ENCODE measurements around the gene CCL25. TPM values are rescaled to one million over a fixed set of nuclear protein-coding genes. Genes with fewer than 3 reads are reported as not detected.
A peak's percentile ranks its signal among the peaks of the same experiment; 100 is the strongest.

CCL25 gene
- total and polyA plus RNA-seq, 9 of the 15 experiments (the other 6 are each of a cell fraction or from before 2014, with no cell fraction given): 0.15 TPM; not detected in 8

DNA sequence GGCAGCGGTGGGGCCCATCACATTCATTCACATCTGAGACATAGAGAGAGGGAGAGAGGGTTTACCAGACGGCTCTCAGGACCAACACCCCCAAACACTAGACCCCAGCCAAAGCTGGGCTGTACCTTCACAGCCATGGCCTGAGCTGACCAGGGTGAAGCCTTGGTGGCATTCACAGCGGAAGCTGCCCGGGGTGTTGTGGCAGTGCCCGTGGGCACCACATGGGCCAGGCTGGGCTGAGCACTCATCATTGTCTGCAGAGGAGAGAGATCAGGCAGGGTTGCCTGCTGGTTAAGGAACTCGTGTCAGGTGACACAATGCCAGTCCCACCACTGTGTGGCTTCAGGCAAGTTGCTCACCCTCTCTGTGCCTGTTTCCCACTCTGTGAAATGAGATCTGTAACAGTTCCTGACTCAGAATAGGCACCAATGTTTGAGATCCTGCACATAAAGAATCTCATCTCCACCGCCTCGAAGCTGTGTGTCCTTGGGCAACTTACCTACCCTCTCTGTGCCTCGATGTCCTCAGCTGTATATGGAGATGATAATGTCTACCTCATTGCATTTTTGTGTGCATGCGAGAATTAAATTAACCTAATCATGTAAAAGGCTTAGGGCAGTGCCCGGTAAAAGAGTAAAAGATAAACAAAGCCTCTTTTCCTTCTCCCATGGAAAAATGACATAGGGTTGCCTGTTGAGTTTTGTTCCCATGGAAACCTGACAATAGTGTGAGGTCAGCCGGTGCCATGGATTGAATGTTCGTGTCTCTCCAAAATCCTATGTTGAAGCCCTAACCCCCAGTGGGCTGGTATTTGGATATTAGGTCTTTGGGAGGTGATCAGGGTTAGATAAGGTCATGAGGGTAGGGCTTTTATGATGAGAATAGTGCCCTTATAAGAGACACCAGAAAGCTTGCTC is 22.9 kb downstream of the CCL25 start (continued):
- TF ChIP-seq SFPQ (IDR thresholded peaks at IDR 0.05; ENCODE audit: low read depth, low read length): no peak
- no peak for TF ChIP-seq SMARCB1 (IDR thresholded peaks at IDR 0.05; ENCODE audit: insufficient read length, low read depth)
- TF ChIP-seq SRSF1 (IDR thresholded peaks at IDR 0.05; ENCODE audit: low read depth, low read length): no peak
- TF ChIP-seq, protein P1, sequence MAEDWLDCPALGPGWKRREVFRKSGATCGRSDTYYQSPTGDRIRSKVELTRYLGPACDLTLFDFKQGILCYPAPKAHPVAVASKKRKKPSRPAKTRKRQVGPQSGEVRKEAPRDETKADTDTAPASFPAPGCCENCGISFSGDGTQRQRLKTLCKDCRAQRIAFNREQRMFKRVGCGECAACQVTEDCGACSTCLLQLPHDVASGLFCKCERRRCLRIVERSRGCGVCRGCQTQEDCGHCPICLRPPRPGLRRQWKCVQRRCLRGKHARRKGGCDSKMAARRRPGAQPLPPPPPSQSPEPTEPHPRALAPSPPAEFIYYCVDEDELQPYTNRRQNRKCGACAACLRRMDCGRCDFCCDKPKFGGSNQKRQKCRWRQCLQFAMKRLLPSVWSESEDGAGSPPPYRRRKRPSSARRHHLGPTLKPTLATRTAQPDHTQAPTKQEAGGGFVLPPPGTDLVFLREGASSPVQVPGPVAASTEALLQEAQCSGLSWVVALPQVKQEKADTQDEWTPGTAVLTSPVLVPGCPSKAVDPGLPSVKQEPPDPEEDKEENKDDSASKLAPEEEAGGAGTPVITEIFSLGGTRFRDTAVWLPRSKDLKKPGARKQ (CRISPR knock-in tag; IDR thresholded peaks at IDR 0.05): no peak
- no peak for TF ChIP-seq GTF2A2 (tag; IDR thresholded peaks at IDR 0.05)
- no peak for TF ChIP-seq RUNX1 (IDR thresholded peaks at IDR 0.05; ENCODE audit: low read depth)
- TF ChIP-seq ZNF586 (CRISPR knock-in tag; conservative IDR thresholded peaks at IDR 0.05): no peak
- no peak for TF ChIP-seq PURB (CRISPR knock-in tag; IDR thresholded peaks at IDR 0.05; ENCODE audit: low read depth)
- no peak for TF ChIP-seq RERE (CRISPR knock-in tag; IDR thresholded peaks at IDR 0.05; ENCODE audit: borderline replicate concordance)
- TF ChIP-seq RFX1 (IDR thresholded peaks at IDR 0.05): peak; percentile 65
- peak; percentile 85; the same call in 1 of the 2 replicates for TF ChIP-seq CBX1 (IDR thresholded peaks at IDR 0.05; ENCODE audit: low read depth)
- TF ChIP-seq NCOR1 (IDR thresholded peaks at IDR 0.05): no peak
- TF ChIP-seq BCOR (IDR thresholded peaks at IDR 0.05): peak; percentile 97
- TF ChIP-seq FOSL1 (tag; conservative IDR thresholded peaks at IDR 0.05): no peak
- no peak for TF ChIP-seq TFAM (CRISPR knock-in tag; conservative IDR thresholded peaks at IDR 0.05)
- no peak for TF ChIP-seq ZBTB2 (IDR thresholded peaks at IDR 0.05)
